Measurements from ENCODE around the gene MESP1.

DNA sequence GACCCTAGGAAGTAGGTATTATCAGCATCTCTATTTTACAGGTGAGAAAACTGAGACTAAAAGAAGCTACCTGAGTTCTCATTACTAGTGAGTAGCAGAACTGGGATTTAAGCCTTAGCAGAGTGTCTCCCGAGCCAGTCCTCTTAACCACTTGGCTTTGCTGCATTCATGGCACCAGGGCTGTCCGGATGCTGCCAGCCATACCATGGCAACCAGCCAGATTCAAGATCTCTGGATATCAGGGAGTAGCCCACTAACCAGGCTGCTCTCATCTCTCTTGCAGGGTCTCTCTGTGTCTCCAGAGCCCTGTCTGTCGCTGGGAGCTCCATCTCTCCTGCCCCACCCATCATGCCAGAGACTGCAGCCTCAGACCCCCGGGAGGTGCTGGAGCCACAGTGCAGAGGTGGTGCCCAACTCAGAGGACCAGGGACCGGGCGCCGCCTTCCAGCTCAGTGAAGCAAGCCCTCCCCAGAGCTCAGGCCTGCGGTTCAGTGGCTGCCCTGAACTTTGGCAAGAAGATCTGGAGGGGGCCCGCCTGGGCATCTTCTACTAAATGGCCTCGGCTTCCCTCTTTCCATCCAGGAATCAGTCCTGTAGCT lies 26.8 kb upstream of the MESP1 start:
- TF ChIP-seq, protein P1, sequence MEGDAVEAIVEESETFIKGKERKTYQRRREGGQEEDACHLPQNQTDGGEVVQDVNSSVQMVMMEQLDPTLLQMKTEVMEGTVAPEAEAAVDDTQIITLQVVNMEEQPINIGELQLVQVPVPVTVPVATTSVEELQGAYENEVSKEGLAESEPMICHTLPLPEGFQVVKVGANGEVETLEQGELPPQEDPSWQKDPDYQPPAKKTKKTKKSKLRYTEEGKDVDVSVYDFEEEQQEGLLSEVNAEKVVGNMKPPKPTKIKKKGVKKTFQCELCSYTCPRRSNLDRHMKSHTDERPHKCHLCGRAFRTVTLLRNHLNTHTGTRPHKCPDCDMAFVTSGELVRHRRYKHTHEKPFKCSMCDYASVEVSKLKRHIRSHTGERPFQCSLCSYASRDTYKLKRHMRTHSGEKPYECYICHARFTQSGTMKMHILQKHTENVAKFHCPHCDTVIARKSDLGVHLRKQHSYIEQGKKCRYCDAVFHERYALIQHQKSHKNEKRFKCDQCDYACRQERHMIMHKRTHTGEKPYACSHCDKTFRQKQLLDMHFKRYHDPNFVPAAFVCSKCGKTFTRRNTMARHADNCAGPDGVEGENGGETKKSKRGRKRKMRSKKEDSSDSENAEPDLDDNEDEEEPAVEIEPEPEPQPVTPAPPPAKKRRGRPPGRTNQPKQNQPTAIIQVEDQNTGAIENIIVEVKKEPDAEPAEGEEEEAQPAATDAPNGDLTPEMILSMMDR (IDR thresholded peaks at IDR 0.05): no peak
- no peak for TF ChIP-seq POLR2A (IDR thresholded peaks at IDR 0.05)
